Breast epithelium (tissue), 4 donors: Measurements from ENCODE around the gene ASCC3. TPM values are rescaled to one million over a fixed set of nuclear protein-coding genes. Genes with fewer than 3 reads are reported as not detected.

Experiments
- DNase-seq, 2 donors: peaks; one replicate each; pipeline ENCODE4 v3.0.0-alpha.2; 2019; ENCODE audit warnings: low spot score in 2 of 2
- H3K27ac ChIP-seq, 2 donors: fragments of 200-600 bp; sonication (generic) in 1 of 2; one replicate each; pipeline ENCODE4 v1.5.1; 2016 to 2019; ENCODE audit warnings: mild to moderate bottlenecking in 1 of 2
- H3K27me3 ChIP-seq, 2 donors: fragments of 200-600 bp; sonication (generic) in 1 of 2; one replicate each; pipeline versions ENCODE4 v1.5.1 to v1.6.0; 2017 to 2019; ENCODE audit warnings: control low read depth in 1 of 2, mild to moderate bottlenecking in 1 of 2
- H3K36me3 ChIP-seq: fragments of 200-600 bp; one replicate; pipeline ENCODE4 v1.5.1; 2019
- H3K4me1 ChIP-seq, 2 donors: fragments of 200-600 bp; sonication (generic); one replicate each; pipeline ENCODE4 v1.5.1; 2016 to 2019; ENCODE audit warnings: control low read depth in 1 of 2
- H3K4me3 ChIP-seq, 3 donors: fragments of 200-600 bp; sonication (generic); 1 replicate in 2 of 3; 2 replicates in 1 of 3; pipeline ENCODE4 v1.5.1; 2016 to 2019; ENCODE audit warnings: mild to moderate bottlenecking in 3 of 3, moderate library complexity in 2 of 3
- H3K9me3 ChIP-seq, 2 donors: fragments of 200-600 bp; sonication (generic) in 1 of 2; one replicate each; pipeline ENCODE4 v1.5.1; 2016 to 2019; ENCODE audit warnings: control low read depth in 1 of 2
- POLR2A ChIP-seq: fragments of 450-650 bp; IDR thresholded peaks from one replicate; pipeline ENCODE4 v1.6.1; 2016; ENCODE audit warnings: antibody characterized with exemption, mild to moderate bottlenecking, moderate library complexity
- POLR2AphosphoS5 ChIP-seq, 3 donors: sonication (generic); formaldehyde crosslinking; IDR thresholded peaks; one replicate each; pipeline ENCODE4 v1.6.1; 2017; ENCODE audit warnings: antibody characterized with exemption in 3 of 3
- intact Hi-C: fragments of 100-400 bp; cut with DNase I; formaldehyde crosslinking; loops from one replicate; pipeline ENCODE4 v1.15.1; 2023; ENCODE audit warnings: low total_unique reads
- total RNA-seq, 3 donors: library from RNA; depleted of rRNA; stranded (reverse); fragments of >200 nt; gene quantifications; one replicate each; pipeline ENCODE4 v1.1.0, GENCODE V29; 2016
- TF ChIP-seq, protein P1 (sequence below), 3 donors: fragments of 450-650 bp; IDR thresholded peaks; one replicate each; pipeline ENCODE4 v1.5.1; 2016 to 2017; ENCODE audit warnings: antibody characterized with exemption in 3 of 3, mild to moderate bottlenecking in 3 of 3, moderate library complexity in 3 of 3

ASCC3 gene
- total RNA-seq, 3 donors from 2014 or later, result 23.5 to 49.3 (median 44.6) TPM

DNA sequence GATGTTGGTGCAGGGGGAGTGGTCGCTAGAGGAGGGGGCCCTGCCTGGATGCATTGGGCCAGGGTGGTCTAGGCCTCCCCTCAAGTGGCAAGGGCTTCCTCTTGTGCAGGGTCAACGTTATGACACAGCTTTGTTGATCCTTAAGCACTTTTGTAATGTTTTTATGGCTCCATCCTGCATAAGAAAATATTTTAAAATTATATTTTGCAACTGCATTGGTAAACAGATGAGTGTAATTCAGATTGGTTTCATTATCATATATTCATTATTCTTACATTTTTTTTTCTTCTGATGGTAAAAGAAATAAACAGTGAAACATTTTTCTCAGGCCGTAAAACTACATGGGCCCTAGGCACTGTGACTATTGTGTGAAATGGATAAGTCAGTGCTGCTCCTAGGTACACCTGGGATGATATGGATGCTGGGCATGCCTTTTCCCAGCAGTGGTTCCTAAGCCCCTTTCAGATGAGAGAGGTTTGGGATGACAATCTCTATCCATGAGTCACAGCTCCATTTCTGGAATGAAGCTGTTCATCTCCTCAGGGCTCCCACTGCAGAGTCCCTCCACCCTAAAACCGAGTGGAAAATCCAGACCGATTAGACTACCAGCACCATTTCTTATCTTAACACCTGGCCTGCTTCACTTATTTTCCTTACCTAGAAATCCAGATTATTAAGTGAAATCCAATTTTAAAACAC, 410.6 kb downstream of the ASCC3 start:
- intact Hi-C loops, result no loop called here
- no peak for DNase-seq
- Histone ChIP-seq H3K4me3 (no peak overlapping the region), H3K9me3 (no peaks in the 10 kb centered on the region), H3K27me3 (peaks cover 3 to 76% of the 10 kb centered on the region in 2 donors), H3K27ac (no peak overlapping the region), H3K4me1 (no peaks in the 10 kb centered on the region), H3K36me3 (no peaks in the 10 kb centered on the region)
- TF ChIP-seq POLR2AphosphoS5 (IDR thresholded peaks at IDR 0.05) (no peak), POLR2A (no peak)
- TF ChIP-seq, protein P1, sequence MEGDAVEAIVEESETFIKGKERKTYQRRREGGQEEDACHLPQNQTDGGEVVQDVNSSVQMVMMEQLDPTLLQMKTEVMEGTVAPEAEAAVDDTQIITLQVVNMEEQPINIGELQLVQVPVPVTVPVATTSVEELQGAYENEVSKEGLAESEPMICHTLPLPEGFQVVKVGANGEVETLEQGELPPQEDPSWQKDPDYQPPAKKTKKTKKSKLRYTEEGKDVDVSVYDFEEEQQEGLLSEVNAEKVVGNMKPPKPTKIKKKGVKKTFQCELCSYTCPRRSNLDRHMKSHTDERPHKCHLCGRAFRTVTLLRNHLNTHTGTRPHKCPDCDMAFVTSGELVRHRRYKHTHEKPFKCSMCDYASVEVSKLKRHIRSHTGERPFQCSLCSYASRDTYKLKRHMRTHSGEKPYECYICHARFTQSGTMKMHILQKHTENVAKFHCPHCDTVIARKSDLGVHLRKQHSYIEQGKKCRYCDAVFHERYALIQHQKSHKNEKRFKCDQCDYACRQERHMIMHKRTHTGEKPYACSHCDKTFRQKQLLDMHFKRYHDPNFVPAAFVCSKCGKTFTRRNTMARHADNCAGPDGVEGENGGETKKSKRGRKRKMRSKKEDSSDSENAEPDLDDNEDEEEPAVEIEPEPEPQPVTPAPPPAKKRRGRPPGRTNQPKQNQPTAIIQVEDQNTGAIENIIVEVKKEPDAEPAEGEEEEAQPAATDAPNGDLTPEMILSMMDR (IDR thresholded peaks at IDR 0.05), result no peak

DNA sequence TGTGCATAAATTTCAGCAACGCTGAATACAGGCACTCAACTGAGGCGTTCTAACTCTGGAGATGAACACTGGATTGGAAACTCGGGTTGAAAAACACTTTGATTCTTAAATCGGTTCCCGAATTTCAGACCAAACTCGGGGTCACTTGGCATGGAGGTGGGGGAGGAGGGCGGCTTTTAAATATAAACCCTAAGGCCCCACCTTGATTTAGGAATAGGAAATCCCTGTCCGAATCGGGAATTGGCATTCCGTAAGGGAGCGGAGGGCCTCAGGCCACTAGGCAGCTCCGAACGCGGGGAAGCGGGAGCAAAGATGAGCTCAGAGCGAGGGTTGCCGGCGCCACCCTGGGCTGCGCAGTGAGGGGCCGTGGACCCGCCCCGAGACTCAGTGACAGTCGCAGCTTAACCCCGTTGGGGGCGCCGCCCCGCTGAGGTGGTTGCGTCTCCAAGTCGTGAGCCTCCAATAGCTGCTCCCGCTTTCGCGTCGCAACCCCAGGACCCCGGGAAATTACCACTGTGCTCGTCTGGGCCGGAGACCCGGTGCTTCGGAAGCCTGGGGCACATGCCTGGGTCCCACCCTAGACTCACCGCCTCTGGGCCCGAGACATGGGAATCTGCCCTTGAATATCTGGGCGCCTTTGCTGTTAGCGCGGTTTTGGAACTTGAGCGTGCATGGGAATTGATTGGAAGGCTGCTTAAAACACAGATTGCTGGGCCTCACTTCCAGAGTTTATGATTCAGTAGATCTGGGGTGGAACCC, 411.8 kb downstream of the ASCC3 start:
- no peak for DNase-seq

DNA sequence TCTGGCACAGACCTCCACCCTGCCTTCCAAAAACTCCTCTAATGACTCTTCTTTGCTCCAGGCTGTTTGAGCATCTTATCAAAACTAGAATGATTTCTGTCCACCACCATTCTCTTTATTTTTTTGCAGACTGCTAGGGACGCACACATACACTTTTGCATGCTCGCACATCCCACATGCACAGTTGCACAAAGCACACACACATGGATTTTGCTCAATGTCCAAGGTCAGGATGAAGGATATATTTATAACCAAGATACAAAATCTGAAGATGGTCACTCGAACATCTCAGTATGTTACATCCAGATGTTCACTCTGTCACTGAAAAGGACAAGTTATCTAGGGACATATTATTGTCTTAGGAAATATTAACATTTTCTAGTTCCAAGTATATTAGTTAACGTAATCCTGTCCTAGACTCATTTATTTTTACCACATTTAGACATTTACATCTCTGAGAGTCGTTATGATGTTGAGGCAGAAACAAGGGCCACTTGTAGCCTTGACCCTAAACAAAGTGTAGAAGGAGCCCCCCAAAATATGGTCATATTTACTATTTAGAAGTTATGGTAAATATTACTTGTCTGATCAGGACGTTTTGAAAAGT, 413.0 kb downstream of the ASCC3 start:
- peaks cover 3 to 86% of the 10 kb centered on the region in 2 donors for H3K27me3 ChIP-seq
- H3K9me3 ChIP-seq, result peaks cover 0 to 4% of the 10 kb centered on the region in 2 donors
- no peaks in the 10 kb centered on the region for H3K36me3 ChIP-seq
- no peaks in the 10 kb centered on the region for H3K4me1 ChIP-seq
- intact Hi-C loops, result no loop called here
- no peak overlapping the region for H3K27ac ChIP-seq
- DNase-seq, result no peak
- H3K4me3 ChIP-seq, result no peak overlapping the region
- TF ChIP-seq POLR2AphosphoS5 (IDR thresholded peaks at IDR 0.05), result no peak
- no peak for TF ChIP-seq POLR2A
- TF ChIP-seq, protein P1 (IDR thresholded peaks at IDR 0.05), result no peak

More for the DNA sequence above, 411.8 kb downstream of the ASCC3 start:
- Histone ChIP-seq H3K4me1 (no peaks in the 10 kb centered on the region), H3K36me3 (no peaks in the 10 kb centered on the region), H3K4me3 (no peak overlapping the region), H3K27me3 (peaks cover 3 to 83% of the 10 kb centered on the region in 2 donors), H3K27ac (no peak overlapping the region), H3K9me3 (peaks cover 0 to 4% of the 10 kb centered on the region in 2 donors)
- no peak for TF ChIP-seq POLR2AphosphoS5 (IDR thresholded peaks at IDR 0.05)
- TF ChIP-seq, protein P1 (IDR thresholded peaks at IDR 0.05), result no peak
- intact Hi-C loops, result no loop called here

DNA sequence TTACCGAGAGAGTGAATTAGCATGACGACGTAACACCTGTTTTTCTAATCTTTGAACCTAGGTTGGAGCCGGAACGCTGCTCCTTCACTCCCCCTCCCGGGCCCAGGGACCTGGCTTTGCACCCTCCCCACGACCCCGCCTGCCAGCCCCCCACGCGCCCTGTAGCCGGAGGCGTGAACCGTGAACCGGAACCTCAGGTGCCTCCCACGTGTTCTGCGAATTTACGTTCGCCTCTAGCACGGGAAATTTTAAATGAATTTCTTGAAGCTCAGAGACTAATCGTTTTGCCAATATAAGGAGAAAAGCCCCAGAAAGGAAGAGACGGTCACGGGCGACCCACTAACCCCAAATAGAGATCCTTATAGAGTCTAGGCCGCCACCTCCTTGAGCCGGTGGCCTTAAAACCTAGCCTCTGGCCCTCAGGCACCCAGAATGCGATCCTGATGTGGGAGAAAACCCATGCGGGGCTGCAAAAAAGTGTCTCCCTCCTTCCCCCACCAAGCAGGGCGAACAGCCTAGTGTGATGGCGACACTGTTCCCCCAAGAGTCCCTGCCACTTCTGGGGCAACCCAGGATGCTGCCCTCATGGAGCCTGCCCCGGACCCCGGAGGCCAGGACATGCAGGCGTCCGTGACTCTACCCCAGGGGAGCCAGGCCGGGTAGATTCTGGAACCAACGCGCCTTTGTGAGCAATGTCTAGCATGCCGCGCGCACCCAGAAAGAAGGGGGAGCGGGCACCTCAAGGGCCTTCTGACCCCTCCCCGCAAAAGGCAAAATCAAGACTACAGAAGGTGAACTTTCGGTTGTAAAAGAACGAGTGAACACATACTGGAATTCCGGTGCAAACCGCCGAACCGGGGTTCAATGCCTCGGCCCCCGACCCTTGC, 413.8 kb downstream of the ASCC3 start:
- Histone ChIP-seq H3K4me3 (no peak overlapping the region), H3K27me3 (peaks cover 3 to 93% of the 10 kb centered on the region in 2 donors), H3K36me3 (no peaks in the 10 kb centered on the region), H3K4me1 (no peaks in the 10 kb centered on the region), H3K27ac (no peak overlapping the region), H3K9me3 (peaks cover 0 to 4% of the 10 kb centered on the region in 2 donors)
- intact Hi-C loops, result no loop called here
- DNase-seq, result no peak
- TF ChIP-seq POLR2A (no peak), POLR2AphosphoS5 (IDR thresholded peaks at IDR 0.05) (no peak)
- TF ChIP-seq, protein P1 (IDR thresholded peaks at IDR 0.05), result no peak
